HG02623 (cell line): ENCODE results near the gene DNASE1L3.
A peak's percentile ranks its signal among the peaks of the same experiment; 100 is the strongest.

Experiments
- ATAC-seq: cut with Tn5 transposase; IDR thresholded peaks from one replicate; pipeline ENCODE4 v1.9.1; 2021; ENCODE audit warnings: moderate library complexity; ENCODE audit not compliant: unreplicated experiment

The DNASE1L3 gene

DNA sequence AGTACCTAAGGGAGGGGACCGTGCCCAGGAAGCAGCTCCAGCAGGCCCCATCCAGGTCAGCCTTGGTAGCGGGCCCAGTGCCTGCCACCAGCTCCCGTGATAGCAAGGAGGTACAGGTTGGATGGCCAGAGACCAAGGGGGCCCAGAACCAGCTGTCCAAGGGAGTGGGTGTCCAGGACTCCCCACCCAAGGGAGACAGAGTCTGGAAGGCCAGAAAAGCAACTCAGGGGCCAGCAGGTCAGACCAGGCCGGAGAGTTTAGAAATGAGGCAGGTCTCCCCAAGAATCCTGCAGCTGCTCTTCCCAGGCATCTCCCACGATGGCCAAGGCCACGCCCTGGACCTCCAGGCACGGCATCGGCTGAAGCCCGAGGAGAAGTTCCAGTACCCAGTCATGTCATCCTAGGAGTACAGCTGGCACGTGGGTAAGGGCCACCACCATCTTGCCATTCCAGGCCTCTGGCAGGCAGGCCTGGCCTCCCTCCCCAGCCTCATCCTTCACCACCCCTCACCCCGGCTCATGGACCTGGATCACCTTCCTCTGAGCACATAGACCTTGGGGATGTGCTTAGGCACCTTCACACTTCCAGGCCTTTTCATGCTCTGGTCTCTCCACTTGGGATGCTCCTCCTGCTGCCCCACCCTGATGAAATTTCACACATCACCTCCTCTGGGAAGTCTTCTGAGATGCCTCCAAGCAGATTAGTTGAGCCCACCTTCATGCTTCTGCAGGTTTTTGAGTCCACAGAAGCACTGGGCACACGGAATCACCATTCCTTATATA, 30.5 kb downstream of the DNASE1L3 start:
- ATAC-seq: no peak

- no peak for ATAC-seq
Observed at GRCh38 chr3:58179235-58180098, 31.3 kb downstream of the DNASE1L3 start.

DNA sequence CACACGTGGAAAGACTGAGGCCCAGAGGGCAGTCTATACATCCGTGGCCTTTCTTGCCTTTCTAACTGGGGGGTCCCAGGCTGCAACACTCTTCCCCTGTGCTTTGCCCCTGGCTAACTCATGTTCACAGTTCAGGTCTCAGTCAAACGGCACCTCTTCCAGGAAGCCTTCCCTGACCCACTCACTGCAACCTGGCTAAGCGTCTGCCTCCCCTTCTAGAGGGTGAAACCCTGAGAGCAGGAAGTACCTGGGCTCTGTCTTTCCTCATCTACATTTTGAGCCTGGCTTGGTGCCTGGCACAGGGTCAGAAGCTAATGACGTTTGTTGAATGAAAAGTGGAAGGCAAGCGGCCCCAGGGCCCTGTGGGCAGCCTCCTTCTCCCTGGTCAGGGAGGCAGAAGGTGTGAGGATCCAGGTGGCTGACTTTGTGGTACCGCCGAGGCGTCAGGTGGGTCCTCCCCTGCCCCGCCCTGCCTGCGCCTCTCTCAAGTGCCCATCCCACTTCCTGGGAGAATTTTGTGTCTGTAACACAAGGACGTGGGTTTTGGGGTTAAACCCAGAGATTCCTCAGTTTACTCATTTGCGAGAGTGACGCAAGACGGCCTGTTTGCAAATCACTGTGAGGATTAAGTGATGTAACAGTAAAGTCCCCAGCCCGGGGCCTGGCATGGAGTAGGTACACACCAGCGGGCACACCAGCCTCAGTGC, 32.1 kb downstream of the DNASE1L3 start:
- ATAC-seq: no peak

DNA sequence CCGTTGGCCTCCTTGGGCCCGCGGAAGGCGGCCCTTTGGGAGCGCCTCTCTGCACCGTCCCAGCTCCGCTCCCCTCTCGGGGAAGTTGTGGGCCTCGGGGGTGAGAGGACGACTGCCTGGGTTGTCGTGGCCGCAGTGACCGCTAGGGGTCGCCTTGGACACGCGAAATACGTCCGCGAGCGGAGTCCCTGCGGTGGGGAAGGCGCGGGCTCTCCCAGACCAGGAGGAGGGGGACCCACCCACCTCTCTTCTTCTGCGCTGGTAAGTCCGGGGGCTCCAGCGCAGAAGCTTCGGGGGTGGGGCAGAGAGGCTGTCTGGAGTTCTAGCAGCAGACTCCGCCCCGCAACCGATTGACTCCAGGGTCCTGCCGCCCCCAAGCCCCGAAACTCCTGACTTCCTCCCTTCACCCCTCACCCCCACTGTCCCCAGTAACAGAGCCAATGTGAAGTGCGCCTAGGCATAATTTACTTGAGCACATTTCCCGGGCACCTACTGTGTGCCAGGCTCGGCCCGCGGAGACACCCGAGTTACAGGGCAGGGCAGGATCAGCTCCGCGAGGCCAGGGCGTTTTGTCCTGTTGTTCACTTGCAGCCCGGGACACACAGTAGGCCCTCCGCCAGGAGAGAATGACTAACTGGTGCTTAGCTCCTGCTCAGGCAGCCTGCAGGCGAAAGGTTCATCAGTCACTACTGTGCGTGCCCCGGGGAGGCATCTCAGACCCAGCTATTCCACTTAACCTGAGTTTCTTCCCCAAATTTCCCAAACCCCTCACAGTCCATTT, 32.8 kb downstream of the DNASE1L3 start:
- ATAC-seq: peak; percentile 84

DNA sequence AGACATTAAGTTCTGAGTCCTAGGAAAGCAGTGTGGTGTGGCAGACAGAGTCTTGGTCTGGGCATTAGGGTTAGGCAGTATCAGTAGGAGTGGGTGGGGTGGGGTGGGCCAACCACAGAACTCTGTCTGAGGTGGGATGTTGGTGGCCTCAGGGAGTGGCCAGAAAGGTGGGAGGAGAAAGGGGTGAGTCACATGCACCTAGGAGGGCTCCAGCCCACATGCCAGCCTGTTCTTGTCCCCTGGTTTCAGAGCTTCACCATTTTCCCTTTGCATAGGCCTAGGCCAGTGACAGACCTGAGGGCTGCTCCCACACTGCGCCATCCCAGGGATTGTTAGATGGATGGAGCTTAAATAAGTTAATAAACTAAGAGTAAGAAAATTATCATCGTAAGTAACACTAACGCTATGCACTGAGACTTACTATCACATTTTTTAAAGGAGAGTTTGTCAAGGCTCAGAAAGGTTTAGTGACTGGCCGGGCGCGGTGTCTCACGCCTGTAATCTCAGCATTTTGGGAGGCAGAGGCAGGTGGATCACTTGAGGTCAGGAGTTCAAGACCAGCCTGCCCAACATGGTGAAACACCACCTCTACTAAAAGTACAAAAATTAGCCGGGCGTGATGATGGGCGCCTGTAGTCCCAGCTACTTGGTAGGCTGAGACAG, 33.8 kb downstream of the DNASE1L3 start:
- ATAC-seq: no peak

- ATAC-seq: no peak
Observed at GRCh38 chr3:58176185-58176530, 34.6 kb downstream of the DNASE1L3 start.

GRCh38 chr3:58175437-58176184, 35.2 kb downstream of the DNASE1L3 start:
- no peak for ATAC-seq

DNA sequence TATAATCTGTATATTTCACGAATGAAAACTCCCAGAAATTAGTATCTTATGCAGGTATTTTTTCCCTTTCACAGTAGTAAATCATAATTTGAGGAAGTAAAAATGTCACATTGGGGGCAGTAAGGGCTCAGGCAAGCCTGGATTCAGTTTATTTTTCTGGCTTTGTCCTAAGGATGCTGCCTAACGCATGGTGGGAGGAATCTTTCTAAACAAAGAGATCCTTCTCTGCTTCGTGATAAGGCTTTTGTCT, 35.7 kb downstream of the DNASE1L3 start:
- no peak for ATAC-seq

GRCh38 chr3:58173669-58174398, 36.9 kb downstream of the DNASE1L3 start:
- no peak for ATAC-seq

- ATAC-seq: no peak
Observed at GRCh38 chr3:58173029-58173668, 37.6 kb downstream of the DNASE1L3 start.

GRCh38 chr3:58171126-58171525, 39.6 kb downstream of the DNASE1L3 start:
- ATAC-seq: no peak

- no peak for ATAC-seq
Observed at GRCh38 chr3:58170376-58170775, 40.4 kb downstream of the DNASE1L3 start.

DNA sequence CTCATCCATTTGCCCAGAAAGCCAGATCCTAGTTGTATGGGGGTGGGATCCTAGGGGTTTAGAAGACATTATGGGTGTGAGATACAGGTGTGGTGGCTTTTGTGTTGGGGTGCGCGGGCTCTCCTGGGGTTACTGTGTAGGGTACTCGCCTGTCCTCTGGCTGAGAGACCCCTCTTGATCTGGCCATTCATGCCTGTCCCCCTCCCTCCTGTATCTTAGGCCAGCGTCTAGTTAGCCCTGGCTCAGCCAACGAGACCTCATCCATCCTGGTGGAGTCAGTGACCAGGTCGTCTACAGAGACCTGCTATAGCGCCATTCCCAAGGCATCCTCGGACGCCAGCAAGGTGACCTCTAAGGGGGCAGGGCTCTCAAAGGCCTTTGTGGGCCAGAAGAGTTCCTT, 41.4 kb downstream of the DNASE1L3 start:
- ATAC-seq: no peak

GRCh38 chr3:58168498-58168897, 42.3 kb downstream of the DNASE1L3 start:
- ATAC-seq: no peak

DNA sequence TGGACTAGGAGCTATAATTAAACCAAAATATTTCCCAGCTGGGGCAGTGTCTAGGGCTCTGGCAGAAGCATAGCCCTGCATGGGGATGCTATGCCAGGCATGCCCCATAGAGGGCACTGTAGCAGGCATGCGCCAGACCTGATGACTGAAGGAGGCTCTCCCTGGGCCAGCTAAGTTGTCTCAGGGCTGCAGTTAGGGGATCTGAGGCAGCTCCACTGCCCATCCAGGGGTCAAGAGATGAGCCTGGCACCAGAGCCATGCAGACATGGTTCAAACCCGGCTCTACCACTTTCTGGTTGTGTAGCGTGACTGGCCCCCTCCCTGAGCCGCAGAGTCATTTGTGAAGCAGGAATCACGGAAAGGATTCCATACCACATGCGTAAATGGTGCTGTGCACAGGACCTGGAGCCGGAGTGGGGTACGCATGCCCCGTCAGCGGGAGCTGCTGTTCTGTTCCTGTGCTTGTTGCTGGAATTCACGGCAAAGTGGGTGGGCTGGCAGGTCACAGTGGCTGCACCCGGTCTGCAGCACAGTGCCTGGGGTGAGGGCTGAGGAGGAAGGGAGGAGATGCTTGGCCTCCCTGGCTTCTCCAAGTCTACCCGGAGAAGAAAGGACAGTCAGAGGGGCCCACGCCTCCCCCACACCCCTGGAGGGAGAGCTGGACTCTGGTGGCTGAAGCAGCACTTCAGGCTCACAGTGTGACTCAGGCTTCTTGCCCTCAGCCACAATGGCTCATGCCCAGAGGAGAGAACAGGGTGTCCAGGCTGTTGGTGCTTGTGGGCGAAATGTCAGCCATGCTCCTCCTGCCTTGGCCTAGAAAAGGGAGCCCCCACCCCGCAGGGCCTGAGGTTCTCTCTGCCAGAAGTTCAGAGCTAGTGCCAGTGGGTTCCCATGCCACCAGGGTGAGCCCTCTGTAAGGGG, 43.1 kb downstream of the DNASE1L3 start:
- ATAC-seq: peak; percentile 53

- ATAC-seq: no peak
Observed at GRCh38 chr3:58164906-58165821, 45.6 kb downstream of the DNASE1L3 start.
